HepG2 (cell line): ENCODE results near the gene PLIN5. TPM values are rescaled to one million over a fixed set of nuclear protein-coding genes. Genes with fewer than 3 reads are reported as not detected.

Source experiments
- ADNP ChIP-seq: sonication (generic); formaldehyde crosslinking; IDR thresholded peaks from 2 replicates; pipeline ENCODE4 v1.4.0; 2020; ENCODE audit warnings: missing genetic modification reagents
- BCLAF1 ChIP-seq: fragments of 450-650 bp; IDR thresholded peaks from 2 replicates; pipeline ENCODE4 v1.6.1; 2017; ENCODE audit warnings: mild to moderate bottlenecking
- FOXO4 ChIP-seq: sonication (generic); formaldehyde crosslinking; conservative IDR thresholded peaks from 2 replicates; pipeline ENCODE4 v1.8.1; 2023; ENCODE audit warnings: missing genetic modification reagents
- HDAC6 ChIP-seq: fragments of 200-600 bp; sonication (generic); IDR thresholded peaks from 2 replicates; pipeline ENCODE4 v1.7.0; 2017; ENCODE audit warnings: mild to moderate bottlenecking, antibody characterized with exemption, low read length, low read depth
- MYPOP ChIP-seq: sonication (generic); formaldehyde crosslinking; IDR thresholded peaks from 2 replicates; pipeline ENCODE4 v1.8.1; 2023; ENCODE audit warnings: mild to moderate bottlenecking, moderate library complexity, missing genetic modification reagents
- PLRG1 ChIP-seq: fragments of 450-650 bp; conservative IDR thresholded peaks from 2 replicates; pipeline ENCODE4 v1.6.1; 2016
- SAFB2 ChIP-seq: sonication (generic); formaldehyde crosslinking; IDR thresholded peaks from 2 replicates; pipeline ENCODE4 v1.5.1; 2020; ENCODE audit warnings: missing genetic modification reagents, low read depth, mild to moderate bottlenecking, borderline replicate concordance
- SIN3A ChIP-seq: IDR thresholded peaks from 2 replicates; pipeline ENCODE4 v1.6.1; 2011; ENCODE audit warnings: low read depth, mild to moderate bottlenecking, control low read depth, low read length, borderline replicate concordance
- SP1 ChIP-seq, 2 experiments: fragments of 450-650 bp in 1 of 2; sonication (generic) in 1 of 2; formaldehyde crosslinking in 1 of 2; IDR thresholded peaks; 2 replicates each; pipeline versions ENCODE4 v1.4.0 to v1.6.1; 2016 to 2020; ENCODE audit warnings: missing genetic modification reagents in 1 of 2
- ZBTB44 ChIP-seq: sonication (generic); formaldehyde crosslinking; IDR thresholded peaks from 2 replicates; pipeline ENCODE4 v1.4.0; 2020; ENCODE audit warnings: missing genetic modification reagents
- ZFP1 ChIP-seq: IDR thresholded peaks from 2 replicates; pipeline ENCODE4 v1.6.1; 2016
- ZNF160 ChIP-seq: sonication (generic); formaldehyde crosslinking; IDR thresholded peaks from 2 replicates; pipeline ENCODE4 v1.8.0; 2022; ENCODE audit warnings: mild to moderate bottlenecking, inconsistent platforms, missing genetic modification reagents
- ZNF33A ChIP-seq: sonication (generic); formaldehyde crosslinking; IDR thresholded peaks from 2 replicates; pipeline ENCODE4 v1.5.1; 2020; ENCODE audit warnings: missing genetic modification reagents, mild to moderate bottlenecking, moderate library complexity, borderline replicate concordance
- ZNF549 ChIP-seq: sonication (generic); formaldehyde crosslinking; IDR thresholded peaks from 2 replicates; pipeline ENCODE4 v1.5.0; 2020; ENCODE audit warnings: missing genetic modification reagents
- ZNF572 ChIP-seq: sonication (generic); formaldehyde crosslinking; IDR thresholded peaks from 2 replicates; pipeline ENCODE4 v1.5.1; 2020; ENCODE audit warnings: mild to moderate bottlenecking, missing genetic modification reagents
- ZNF891 ChIP-seq: sonication (generic); formaldehyde crosslinking; IDR thresholded peaks from 2 replicates; pipeline ENCODE4 v1.5.0; 2020; ENCODE audit warnings: mild to moderate bottlenecking, missing genetic modification reagents
- ZSCAN21 ChIP-seq: sonication (generic); formaldehyde crosslinking; IDR thresholded peaks from 2 replicates; pipeline ENCODE4 v1.8.0; 2022; ENCODE audit warnings: mild to moderate bottlenecking, missing genetic modification reagents, moderate library complexity, borderline replicate concordance
- ZSCAN25 ChIP-seq: sonication (generic); formaldehyde crosslinking; IDR thresholded peaks from 2 replicates; pipeline ENCODE4 v1.8.0; 2022; ENCODE audit warnings: mild to moderate bottlenecking, missing genetic modification reagents
- polyA plus RNA-seq, 8 experiments: library from polyadenylated mRNA; depleted of rRNA in 3 of 8; stranded (reverse) in 7 of 8; unstranded in 1 of 8; fragments of >200 nt; fragmentation: Illumina TruSeq in 4 of 8; extraction: Trizol in 4 of 8; gene quantifications; 2 replicates each; pipeline versions ENCODE4 v1.2.1 to v1.2.3, GENCODE V29; 2011 to 2016; ENCODE audit warnings: low read depth in 4 of 8, missing spikeins in 1 of 8, mixed read lengths in 1 of 8; ENCODE audit not compliant: insufficient read depth in 1 of 8
- total RNA-seq, 5 experiments: library from RNA; depleted of rRNA; stranded (reverse); fragments of >200 nt; fragmentation: Illumina TruSeq; extraction: Trizol; gene quantifications; 2 replicates each; pipeline ENCODE4 v1.2.3, GENCODE V29; 2016; ENCODE audit warnings: low read depth in 1 of 5
- TF ChIP-seq, protein P1 (sequence below): sonication (generic); formaldehyde crosslinking; IDR thresholded peaks from 2 replicates; pipeline ENCODE4 v1.4.0; 2020; ENCODE audit warnings: mild to moderate bottlenecking, missing genetic modification reagents

The PLIN5 gene
- total and polyA plus RNA-seq, 2 of the 13 experiments (the other 11 are each of a cell fraction or from before 2014, with no cell fraction given), result 1.8 to 4.8 TPM

- TF ChIP-seq, protein P1, sequence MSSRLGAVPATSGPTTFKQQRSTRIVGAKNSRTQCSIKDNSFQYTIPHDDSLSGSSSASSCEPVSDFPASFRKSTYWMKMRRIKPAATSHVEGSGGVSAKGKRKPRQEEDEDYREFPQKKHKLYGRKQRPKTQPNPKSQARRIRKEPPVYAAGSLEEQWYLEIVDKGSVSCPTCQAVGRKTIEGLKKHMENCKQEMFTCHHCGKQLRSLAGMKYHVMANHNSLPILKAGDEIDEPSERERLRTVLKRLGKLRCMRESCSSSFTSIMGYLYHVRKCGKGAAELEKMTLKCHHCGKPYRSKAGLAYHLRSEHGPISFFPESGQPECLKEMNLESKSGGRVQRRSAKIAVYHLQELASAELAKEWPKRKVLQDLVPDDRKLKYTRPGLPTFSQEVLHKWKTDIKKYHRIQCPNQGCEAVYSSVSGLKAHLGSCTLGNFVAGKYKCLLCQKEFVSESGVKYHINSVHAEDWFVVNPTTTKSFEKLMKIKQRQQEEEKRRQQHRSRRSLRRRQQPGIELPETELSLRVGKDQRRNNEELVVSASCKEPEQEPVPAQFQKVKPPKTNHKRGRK (CRISPR knock-in tag), result no peak
- no peak for TF ChIP-seq MYPOP (CRISPR knock-in tag)
- no peak for TF ChIP-seq BCLAF1
- 0 out of 2 replicates have a peak, but pooled peaks have one; percentile 16 for TF ChIP-seq ZSCAN21 (CRISPR knock-in tag)
- TF ChIP-seq ZNF549 (CRISPR knock-in tag), result no peak
- TF ChIP-seq ZNF891 (CRISPR knock-in tag), result no peak
- no peak for TF ChIP-seq SP1 (IDR thresholded peaks at IDR 0.05)
- no peak for TF ChIP-seq SP1 (CRISPR knock-in tag; IDR thresholded peaks at IDR 0.05)
- no peak for TF ChIP-seq ZNF160
- no peak for TF ChIP-seq HDAC6
- TF ChIP-seq SIN3A, result no peak
- TF ChIP-seq ZBTB44, result no peak
- TF ChIP-seq SAFB2 (CRISPR knock-in tag), result no peak
- TF ChIP-seq ZSCAN25 (CRISPR knock-in tag), result no peak
- no peak for TF ChIP-seq ADNP
- TF ChIP-seq ZFP1 (CRISPR knock-in tag), result no peak
- TF ChIP-seq ZNF572, result no peak
- TF ChIP-seq ZNF33A (CRISPR knock-in tag), result no peak
- TF ChIP-seq FOXO4, result no peak
- no peak for TF ChIP-seq PLRG1
These were observed 13.7 kb downstream of the PLIN5 start (continued) for GRCh38 chr19:4521170-4521887.
